Muscle layer of duodenum (tissue), 2 donors: ENCODE measurements around the gene RARB.

Source experiments
- H3K27ac ChIP-seq: one replicate; pipeline ENCODE4 v1.7.0; 2013; ENCODE audit warnings: mild to moderate bottlenecking, low read length
- H3K27me3 ChIP-seq: one replicate; pipeline ENCODE4 v1.7.0; 2013; ENCODE audit warnings: low read depth, mild to moderate bottlenecking, control low read depth, low read length
- H3K36me3 ChIP-seq, 2 donors: one replicate each; pipeline ENCODE4 v1.7.0; 2013; ENCODE audit warnings: low read length in 2 of 2, control low read depth in 1 of 2, mild to moderate bottlenecking in 1 of 2; ENCODE audit not compliant: insufficient read depth in 2 of 2, control insufficient read depth in 1 of 2
- H3K4me1 ChIP-seq, 2 donors: one replicate each; pipeline ENCODE4 v1.7.0; 2013; ENCODE audit warnings: low read length in 2 of 2, mild to moderate bottlenecking in 2 of 2, control low read depth in 1 of 2, moderate library complexity in 1 of 2; ENCODE audit not compliant: insufficient read depth in 2 of 2, control insufficient read depth in 1 of 2
- H3K4me3 ChIP-seq, 2 donors: one replicate each; pipeline ENCODE4 v1.7.0; 2013; ENCODE audit warnings: low read length in 2 of 2, low read depth in 1 of 2, mild to moderate bottlenecking in 1 of 2
- H3K9me3 ChIP-seq, 2 donors: one replicate each; pipeline ENCODE4 v1.7.0; 2013; ENCODE audit warnings: low read length in 2 of 2, control low read depth in 1 of 2, mild to moderate bottlenecking in 1 of 2; ENCODE audit not compliant: control insufficient read depth in 1 of 2
- donor health status: healthy.

The RARB gene

DNA sequence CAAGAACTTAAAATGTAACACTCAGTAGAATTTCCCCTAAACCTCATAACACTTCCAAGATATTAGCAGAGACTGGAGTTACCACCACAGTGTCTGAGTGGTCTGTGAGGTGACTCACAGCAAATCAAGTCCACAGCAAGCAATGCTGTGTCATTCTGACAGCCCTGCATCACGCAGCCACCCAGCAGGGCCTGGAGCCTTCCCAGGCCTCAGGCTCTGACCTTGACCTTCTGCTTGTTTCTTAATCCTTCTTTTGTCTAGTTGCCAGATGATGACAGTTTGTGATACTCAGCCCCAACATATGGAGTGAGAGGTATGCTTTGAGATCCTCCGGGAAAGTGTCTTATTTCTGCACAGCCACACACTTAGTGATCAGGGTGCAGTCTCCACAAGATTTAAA lies 154.2 kb downstream of the RARB start:
- Histone ChIP-seq H3K4me3 (no peak overlapping the region), H3K36me3 (peaks cover 0 to 25% of the 10 kb centered on the region in 2 donors)

DNA sequence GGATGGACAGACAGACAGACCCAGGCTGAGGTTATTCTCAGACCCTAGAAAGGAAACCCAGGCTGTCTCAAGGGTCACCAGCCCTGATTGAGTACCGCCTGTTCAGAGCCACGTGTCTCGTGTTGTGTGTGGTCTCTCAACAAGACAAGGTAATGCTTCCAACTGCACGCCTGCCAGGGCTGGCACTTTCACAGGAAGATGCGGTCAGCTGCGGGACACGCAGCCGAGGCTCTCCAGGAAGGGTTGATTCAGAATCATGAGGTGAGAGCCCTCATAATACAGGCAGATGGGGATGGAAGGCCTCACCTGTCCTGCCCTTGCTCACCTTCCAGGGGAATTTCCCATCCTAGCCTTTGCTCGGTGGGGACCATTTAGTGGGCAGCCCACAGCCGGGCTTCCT lies 155.3 kb downstream of the RARB start:
- H3K4me3 ChIP-seq: no peak overlapping the region
- peaks cover 0 to 25% of the 10 kb centered on the region in 2 donors for H3K36me3 ChIP-seq
- H3K27ac ChIP-seq: no peak overlapping the region
- H3K9me3 ChIP-seq: peaks cover 0 to 3% of the 10 kb centered on the region in 2 donors
- no peaks in the 10 kb centered on the region for H3K27me3 ChIP-seq
- no peaks in the 10 kb centered on the region for H3K4me1 ChIP-seq

More for the DNA sequence above, 154.2 kb downstream of the RARB start:
- Histone ChIP-seq H3K27me3 (no peaks in the 10 kb centered on the region), H3K9me3 (peaks cover 0 to 3% of the 10 kb centered on the region in 2 donors), H3K4me1 (no peaks in the 10 kb centered on the region), H3K27ac (no peak overlapping the region)

DNA sequence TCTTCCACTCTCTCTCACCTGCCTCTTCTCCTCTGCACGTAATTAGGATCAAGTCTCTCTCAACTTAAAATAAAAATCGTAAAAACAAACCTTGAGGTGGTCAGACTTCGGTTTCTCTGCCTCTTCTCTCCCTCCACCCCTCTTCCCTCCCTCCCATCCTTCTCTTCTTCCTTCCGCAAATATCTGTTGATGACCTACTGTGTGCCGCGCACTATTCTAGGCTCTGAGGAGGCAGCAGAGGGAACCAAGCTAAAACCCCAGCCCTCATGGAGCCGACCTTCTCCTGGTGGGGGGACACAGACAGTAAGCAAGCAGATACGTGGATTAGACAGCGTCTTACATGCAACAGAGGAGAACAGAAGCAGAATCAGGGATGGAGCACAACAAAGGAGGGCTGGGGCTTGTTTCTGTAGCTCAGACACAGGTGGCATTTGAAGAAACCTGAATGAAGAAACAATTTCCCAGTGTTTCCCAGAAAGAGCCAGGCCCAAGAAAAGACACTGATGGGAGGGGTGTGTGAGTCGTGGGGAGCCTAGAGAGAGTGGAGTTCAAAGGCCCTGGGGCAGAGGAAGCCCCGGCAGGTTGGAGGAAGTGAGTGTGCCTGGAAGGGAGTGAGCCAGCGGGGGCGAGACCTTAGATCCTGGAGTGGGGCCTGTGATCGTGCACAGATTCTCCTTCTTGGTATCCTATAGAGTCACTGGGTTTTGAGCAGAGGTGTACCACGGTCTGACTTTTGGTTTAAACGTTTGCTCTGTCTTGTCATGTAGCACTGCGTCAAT lies 156.1 kb downstream of the RARB start:
- Histone ChIP-seq H3K36me3 (peaks cover 0 to 25% of the 10 kb centered on the region in 2 donors), H3K4me3 (no peak overlapping the region), H3K27me3 (no peaks in the 10 kb centered on the region), H3K9me3 (peaks cover 0 to 3% of the 10 kb centered on the region in 2 donors), H3K27ac (no peak overlapping the region), H3K4me1 (no peaks in the 10 kb centered on the region)

DNA sequence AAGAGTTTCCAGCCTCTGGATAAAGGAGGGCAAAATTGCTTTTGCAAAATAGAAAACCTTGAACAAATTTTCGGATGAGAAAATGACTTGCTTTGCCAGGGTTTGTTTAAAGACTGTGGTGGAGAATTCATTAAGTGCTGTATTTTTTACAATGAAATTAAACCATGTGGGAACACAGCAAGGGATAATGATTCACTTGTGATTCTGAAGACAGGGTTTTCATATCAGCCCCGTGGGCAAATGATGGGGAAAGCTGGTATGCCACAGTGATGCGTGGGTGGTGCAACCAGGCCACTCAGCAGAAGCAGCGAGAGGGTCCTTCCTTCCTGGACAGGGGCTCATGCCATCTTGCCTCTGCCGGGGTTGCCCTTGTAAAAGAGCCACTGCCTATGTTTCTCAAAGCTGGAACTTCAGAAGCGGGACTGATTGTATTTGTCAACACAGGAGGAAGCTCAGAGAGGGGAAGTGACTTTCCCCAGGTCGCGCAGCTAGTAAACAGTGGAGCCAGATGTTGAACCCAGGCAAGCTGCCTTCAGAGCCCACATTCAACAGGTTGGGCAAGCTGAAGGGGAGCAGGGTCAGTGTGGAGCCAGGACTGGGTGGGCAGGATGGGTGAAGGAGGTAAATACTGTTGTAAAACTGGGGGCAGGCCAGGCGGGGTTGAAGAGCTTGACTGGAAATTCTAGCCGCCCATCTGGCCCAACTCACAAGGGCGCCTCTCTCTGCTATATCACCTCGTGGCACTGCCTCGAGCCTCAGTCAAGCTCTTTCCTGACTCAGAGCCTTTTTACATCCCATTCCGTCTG lies 157.5 kb downstream of the RARB start:
- H3K27me3 ChIP-seq: no peaks in the 10 kb centered on the region
- no peak overlapping the region for H3K4me3 ChIP-seq
- peaks cover 0 to 25% of the 10 kb centered on the region in 2 donors for H3K36me3 ChIP-seq
- H3K27ac ChIP-seq: no peak overlapping the region
- H3K9me3 ChIP-seq: peaks cover 0 to 3% of the 10 kb centered on the region in 2 donors
- H3K4me1 ChIP-seq: no peaks in the 10 kb centered on the region

DNA sequence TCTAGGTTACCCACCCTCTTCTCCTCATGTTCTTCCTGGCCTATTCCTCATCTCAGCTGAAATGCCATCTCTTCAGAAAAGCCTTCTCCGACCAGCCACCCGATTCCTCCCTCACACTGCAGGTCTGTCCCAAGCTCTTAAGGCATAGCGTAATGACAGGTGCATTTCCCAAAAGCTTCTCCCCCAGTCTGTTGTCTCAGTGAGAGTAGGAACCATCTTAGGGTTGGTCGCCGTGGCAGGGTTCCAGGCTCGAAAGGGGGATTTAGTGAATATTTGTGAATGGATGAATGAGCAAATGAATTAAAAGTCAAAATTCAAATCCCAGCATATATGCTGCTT lies 158.1 kb downstream of the RARB start:
- Histone ChIP-seq H3K9me3 (peaks cover 0 to 3% of the 10 kb centered on the region in 2 donors), H3K27ac (no peak overlapping the region), H3K36me3 (peaks cover 0 to 21% of the 10 kb centered on the region in 2 donors), H3K4me3 (no peak overlapping the region), H3K4me1 (no peaks in the 10 kb centered on the region), H3K27me3 (no peaks in the 10 kb centered on the region)

DNA sequence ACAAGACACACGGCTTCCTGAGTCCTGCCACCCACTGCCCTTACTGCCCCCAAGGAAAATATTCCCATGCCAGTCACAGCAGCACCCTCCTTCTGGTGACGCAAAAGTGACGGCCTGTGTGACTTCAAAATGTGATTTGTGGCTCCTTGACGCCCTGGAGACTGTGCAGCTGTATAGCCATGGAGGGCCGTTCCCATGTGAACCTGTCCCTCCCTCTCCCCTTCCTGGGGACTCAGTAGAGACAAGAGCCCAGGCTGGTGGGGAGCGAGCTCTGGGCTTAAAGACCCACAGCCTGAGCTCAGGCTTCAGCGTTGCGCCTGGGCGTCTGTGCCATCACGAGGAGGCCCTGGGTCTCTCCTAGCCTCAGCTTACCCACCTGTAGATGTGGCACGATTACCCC lies 158.5 kb downstream of the RARB start:
- H3K4me1 ChIP-seq: no peaks in the 10 kb centered on the region
- peaks cover 0 to 3% of the 10 kb centered on the region in 2 donors for H3K9me3 ChIP-seq
- H3K4me3 ChIP-seq: no peak overlapping the region
- H3K27ac ChIP-seq: no peak overlapping the region
- H3K36me3 ChIP-seq: peaks cover 0 to 17% of the 10 kb centered on the region in 2 donors
- H3K27me3 ChIP-seq: no peaks in the 10 kb centered on the region

DNA sequence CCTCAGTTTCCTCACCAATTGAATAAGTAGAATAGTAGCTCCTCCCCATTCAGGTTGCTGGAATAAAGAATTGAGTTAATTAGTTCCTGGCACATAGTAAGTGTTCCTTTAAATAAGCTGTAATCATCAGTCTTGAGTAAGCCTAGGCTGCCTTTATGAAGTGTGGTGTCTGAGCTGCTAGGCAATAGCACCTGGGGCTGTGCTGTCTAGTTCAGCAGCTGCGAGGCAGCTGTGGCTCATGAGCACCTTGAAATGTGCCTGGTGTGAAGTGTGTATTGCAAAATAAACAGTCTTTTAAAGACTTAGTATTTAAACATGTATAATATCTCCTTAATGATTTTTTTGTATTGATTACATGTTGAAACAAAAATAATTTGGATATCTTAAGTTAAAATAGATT lies 159.0 kb downstream of the RARB start:
- peaks cover 0 to 3% of the 10 kb centered on the region in 2 donors for H3K9me3 ChIP-seq
- H3K4me1 ChIP-seq: peaks cover 0 to under 1% of the 10 kb centered on the region in 2 donors
- H3K36me3 ChIP-seq: peaks cover 0 to 12% of the 10 kb centered on the region in 2 donors
- H3K4me3 ChIP-seq: no peak overlapping the region
- H3K27me3 ChIP-seq: no peaks in the 10 kb centered on the region
- H3K27ac ChIP-seq: no peak overlapping the region

DNA sequence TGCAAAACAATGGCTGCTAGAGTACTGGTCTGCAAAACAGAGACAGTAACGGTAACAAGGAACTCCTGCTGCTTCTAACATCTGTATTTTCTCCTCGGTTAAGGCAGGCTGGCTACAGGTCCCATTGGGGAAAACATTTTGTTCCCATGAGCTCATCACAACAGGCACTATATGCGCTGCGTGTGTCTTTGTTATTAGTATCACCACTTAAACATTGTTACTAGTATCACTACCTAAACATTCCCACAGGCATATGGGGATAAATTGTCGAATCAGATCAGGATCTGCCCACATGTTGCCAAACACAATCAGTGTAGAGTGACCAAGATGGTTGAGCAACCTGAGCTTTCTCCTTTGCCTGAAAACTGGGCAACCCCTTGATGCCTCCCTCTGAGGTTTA lies 159.5 kb downstream of the RARB start:
- Histone ChIP-seq H3K36me3 (peaks cover 0 to 7% of the 10 kb centered on the region in 2 donors), H3K27ac (no peak overlapping the region), H3K4me1 (peaks cover 0 to 5% of the 10 kb centered on the region in 2 donors), H3K27me3 (no peaks in the 10 kb centered on the region), H3K4me3 (no peak overlapping the region), H3K9me3 (no peaks in the 10 kb centered on the region)

DNA sequence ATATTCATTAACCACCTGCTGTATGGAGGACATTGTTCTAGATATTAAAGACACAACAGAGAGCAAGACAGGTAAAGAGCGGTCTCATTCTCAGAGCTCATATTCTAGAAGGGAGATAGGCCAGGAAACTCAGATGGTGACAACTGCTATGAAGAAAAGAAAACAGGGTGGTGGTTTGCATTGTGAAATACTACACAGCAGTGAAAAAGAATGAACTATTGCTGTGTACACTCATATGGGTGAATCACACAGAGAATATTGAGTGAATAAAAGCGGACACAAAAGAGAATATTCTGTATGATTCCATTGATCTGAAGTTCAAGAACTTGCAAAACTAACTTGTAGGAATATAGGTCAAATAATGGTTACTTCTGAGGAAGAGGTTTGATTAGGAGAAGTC lies 159.9 kb downstream of the RARB start:
- Histone ChIP-seq H3K27me3 (no peaks in the 10 kb centered on the region), H3K4me3 (no peak overlapping the region), H3K27ac (no peak overlapping the region), H3K9me3 (no peaks in the 10 kb centered on the region), H3K4me1 (peaks cover 0 to 9% of the 10 kb centered on the region in 2 donors), H3K36me3 (peaks cover 0 to 4% of the 10 kb centered on the region in 2 donors)

DNA sequence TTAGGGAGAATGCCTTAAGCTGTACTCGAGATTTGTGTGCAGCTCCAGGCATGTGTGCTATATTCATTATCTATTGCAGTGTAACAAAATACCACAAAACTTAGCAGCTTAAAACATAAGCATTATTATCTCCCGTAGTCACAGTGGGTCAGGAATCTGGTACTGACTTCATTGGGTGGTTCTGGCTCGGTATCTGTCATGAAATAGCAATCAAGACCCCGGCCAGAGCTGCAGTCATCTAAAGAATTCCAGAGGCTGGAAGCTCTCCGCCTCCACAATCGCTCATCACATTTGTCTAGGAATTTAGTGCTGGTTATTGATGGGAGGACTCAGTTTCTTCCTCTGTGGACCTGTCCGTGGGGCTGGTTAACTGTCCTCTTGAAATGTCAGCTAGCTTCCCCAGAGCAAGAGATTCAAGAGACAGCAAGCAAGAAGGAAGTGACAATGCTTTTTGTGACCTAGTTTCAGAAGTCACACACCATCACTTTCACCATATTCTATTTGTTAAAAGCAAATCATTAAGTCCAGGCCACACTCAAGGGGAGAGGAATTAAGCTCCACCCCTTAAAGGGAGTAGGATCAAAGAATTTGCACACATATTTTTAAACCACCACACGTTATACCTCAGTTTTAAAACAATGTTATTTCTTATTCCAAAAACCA lies 160.5 kb downstream of the RARB start:
- Histone ChIP-seq H3K36me3 (no peaks in the 10 kb centered on the region), H3K27ac (no peak overlapping the region), H3K4me3 (no peak overlapping the region), H3K9me3 (no peaks in the 10 kb centered on the region), H3K27me3 (no peaks in the 10 kb centered on the region), H3K4me1 (peaks cover 0 to 15% of the 10 kb centered on the region in 2 donors)

DNA sequence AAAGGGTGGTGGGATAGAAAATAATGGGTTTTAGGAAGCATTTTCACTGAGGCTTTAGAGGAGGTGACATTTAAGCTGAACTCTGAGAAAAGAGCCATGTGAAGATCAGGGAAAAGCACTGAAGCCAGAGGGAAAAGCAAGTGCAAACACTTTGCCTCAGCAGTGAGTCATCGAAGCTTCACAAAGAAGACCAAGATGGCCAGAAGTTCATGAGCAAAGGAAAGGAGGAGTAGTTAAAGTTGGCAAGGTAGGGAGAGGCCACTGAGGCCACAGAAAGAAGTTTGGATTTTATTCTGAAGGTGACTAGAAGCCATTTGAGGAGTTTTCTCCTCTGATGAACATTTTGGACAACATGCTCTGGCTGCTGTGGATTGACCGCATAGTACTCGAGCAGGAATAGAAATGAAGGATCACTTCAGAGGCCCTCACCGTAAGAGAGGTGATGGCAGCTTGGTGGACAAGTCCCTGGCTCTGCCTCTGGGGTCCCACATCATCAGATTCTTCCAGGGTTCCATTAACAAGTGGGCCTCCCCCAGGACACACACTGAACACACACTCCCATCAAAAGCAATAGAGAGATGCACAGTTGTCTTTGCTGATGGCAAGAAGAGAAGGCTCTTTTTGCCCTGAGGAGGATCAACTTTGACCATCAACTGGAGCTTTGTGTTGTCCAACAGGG lies 161.2 kb downstream of the RARB start:
- H3K4me3 ChIP-seq: no peak overlapping the region
- H3K27ac ChIP-seq: no peak overlapping the region
- peaks cover 3 to 19% of the 10 kb centered on the region in 2 donors for H3K4me1 ChIP-seq
- H3K27me3 ChIP-seq: no peaks in the 10 kb centered on the region
- H3K36me3 ChIP-seq: no peaks in the 10 kb centered on the region
- H3K9me3 ChIP-seq: no peaks in the 10 kb centered on the region
